Activated naive CD4-positive, alpha-beta T cell treated with anti-CD3 and anti-CD28 coated beads for 36 hours (primary cell): Measurements from ENCODE around the gene OR10H5. TPM values are rescaled to one million over a fixed set of nuclear protein-coding genes. Genes with fewer than 3 reads are reported as not detected.
A peak's percentile ranks its signal among the peaks of the same experiment; 100 is the strongest.
"Not testable (repeated sequence)": the region's sequence is repeated elsewhere in the genome, so short reads cannot be mapped to it uniquely, and the experiment has no call there.

ENCODE experiments used
- CTCF ChIA-PET: fragments of 350-600 bp; sonication (Branson Sonifier 250); formaldehyde crosslinking; loops from one replicate; lab custom pipeline; 2021; ENCODE audit warnings: antibody characterized with exemption; lab: Charles Lee
- DNase-seq: peaks from one replicate; pipeline ENCODE4 v3.0.0-alpha.2; 2020
- H3K27ac Mint-ChIP-seq: one replicate; pipeline ENCODE4 v1.8.0; 2021; ENCODE audit warnings: mild to moderate bottlenecking, mixed read lengths
- H3K27me3 Mint-ChIP-seq: one replicate; pipeline ENCODE4 v1.8.0; 2021; ENCODE audit warnings: low read depth, mixed read lengths
- H3K36me3 Mint-ChIP-seq: one replicate; pipeline ENCODE4 v1.8.0; 2021; ENCODE audit warnings: low read depth, mixed read lengths
- H3K4me1 Mint-ChIP-seq: one replicate; pipeline ENCODE4 v1.8.0; 2021; ENCODE audit warnings: low read depth, mixed read lengths
- H3K4me3 Mint-ChIP-seq: one replicate; pipeline ENCODE4 v1.8.0; 2021; ENCODE audit warnings: mild to moderate bottlenecking, moderate library complexity, mixed read lengths
- H3K9me3 Mint-ChIP-seq: one replicate; pipeline ENCODE4 v1.8.0; 2021; ENCODE audit warnings: mixed read lengths
- intact Hi-C: fragments of 100-400 bp; cut with micrococcal nuclease; formaldehyde crosslinking; loops from one replicate; pipeline ENCODE4 v1.15.1; 2023
- total RNA-seq, 2 experiments: library from RNA; stranded (reverse); gene quantifications; one replicate each; pipeline ENCODE4 v1.2.3, GENCODE V29; 2021

OR10H5 gene
- total RNA-seq, 2 experiments from 2014 or later = not detected

DNA sequence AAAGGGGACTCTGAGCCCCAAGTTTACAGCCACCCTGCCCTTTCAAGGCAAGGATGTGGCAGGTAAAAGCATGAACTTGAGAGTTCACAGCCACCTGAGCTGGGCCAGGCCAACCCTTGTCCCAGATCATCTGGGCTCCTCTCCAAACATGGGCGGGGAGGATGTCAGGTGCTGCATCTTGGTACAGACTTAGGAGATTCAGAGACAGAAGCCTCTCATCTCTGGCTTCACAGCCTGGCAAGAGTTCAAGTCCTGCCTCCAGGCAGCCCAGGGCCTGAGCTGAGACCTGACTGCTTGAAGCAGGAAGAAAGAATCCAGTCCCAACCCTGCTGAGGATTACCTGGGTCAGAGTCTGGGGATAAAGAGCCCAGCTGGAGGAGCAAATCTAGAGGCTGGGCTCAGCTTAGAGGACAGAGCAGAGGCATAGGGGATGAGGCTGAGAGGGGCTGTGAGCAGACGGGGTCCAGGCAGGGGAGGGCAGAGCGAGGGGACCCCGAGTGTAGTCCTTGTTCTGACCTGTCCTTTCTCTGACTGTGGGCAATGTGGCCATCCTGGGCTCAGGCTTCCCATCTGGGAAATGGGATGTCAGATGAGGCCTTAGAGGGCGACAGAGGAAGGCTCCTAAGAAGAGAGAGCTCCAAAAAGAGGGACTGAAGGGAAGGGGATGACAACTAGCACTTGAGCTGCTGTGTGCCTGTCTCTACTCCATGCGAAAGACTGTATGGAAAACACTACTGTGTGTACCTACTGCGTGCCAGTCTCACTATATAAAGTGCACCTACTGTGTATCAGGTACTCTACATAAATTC lies 6.6 kb upstream of the OR10H5 start:
- CTCF ChIA-PET = no interaction called here
- intact Hi-C loops = no loop called here
- H3K36me3 Mint-ChIP-seq = no peaks in the 10 kb centered on the region
- no peaks in the 10 kb centered on the region for H3K27me3 Mint-ChIP-seq
- H3K4me3 Mint-ChIP-seq = no peak overlapping the region
- H3K4me1 Mint-ChIP-seq = peaks cover 5% of the 10 kb centered on the region
- no peak overlapping the region for H3K27ac Mint-ChIP-seq
- peak; percentile 11 for DNase-seq
- no peaks in the 10 kb centered on the region for H3K9me3 Mint-ChIP-seq

DNA sequence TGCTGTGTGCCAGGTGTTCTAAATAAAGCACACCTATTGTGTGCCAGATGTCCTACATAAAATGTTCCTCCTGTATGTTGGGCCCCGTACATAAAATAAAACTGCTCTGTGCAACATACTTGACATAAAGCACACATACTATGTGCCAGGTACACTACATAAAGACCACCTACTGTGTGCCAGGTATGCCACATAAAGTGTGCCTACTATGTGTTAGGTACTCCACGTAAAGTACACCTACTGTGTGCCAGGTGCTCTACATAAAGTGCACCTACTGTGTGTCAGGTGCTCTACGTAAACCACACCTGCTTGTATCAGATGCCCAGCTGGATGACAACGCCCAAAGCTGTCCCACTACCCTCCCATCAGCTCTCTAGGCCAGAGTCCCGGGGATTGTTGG lies 5.8 kb upstream of the OR10H5 start:
- Mint-ChIP-seq H3K4me1 (peaks cover 5% of the 10 kb centered on the region), H3K27ac (no peak overlapping the region), H3K36me3 (no peaks in the 10 kb centered on the region), H3K9me3 (no peaks in the 10 kb centered on the region), H3K27me3 (no peaks in the 10 kb centered on the region), H3K4me3 (no peak overlapping the region)
- no peak for DNase-seq
- intact Hi-C loops = no loop called here
- CTCF ChIA-PET = no interaction called here

DNA sequence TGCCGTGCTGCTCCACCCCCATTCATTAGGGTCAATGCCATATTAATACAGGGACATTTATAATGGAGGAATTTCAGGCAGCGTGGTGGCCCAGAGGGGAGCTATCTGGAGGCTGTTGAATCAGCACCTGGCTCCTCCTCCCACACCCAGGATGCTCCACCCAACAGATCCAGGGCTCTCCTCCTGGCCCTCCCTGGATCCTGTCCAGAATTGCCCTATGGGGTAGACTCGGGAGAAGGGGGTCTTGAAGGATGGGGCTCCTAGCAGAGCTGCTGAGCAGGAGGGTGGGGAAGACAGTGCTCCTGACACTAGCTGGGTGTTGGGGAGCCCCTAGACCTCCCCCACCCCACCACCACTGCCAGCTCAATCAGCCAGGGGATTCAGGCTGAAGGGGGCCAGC lies 5.2 kb upstream of the OR10H5 start:
- DNase-seq = no peak
- Mint-ChIP-seq H3K27ac (no peak overlapping the region), H3K36me3 (no peaks in the 10 kb centered on the region), H3K27me3 (peaks cover 3% of the 10 kb centered on the region), H3K4me1 (peaks cover 5% of the 10 kb centered on the region), H3K4me3 (no peak overlapping the region), H3K9me3 (no peaks in the 10 kb centered on the region)
- intact Hi-C loops = no loop called here
- CTCF ChIA-PET = no interaction called here

DNA sequence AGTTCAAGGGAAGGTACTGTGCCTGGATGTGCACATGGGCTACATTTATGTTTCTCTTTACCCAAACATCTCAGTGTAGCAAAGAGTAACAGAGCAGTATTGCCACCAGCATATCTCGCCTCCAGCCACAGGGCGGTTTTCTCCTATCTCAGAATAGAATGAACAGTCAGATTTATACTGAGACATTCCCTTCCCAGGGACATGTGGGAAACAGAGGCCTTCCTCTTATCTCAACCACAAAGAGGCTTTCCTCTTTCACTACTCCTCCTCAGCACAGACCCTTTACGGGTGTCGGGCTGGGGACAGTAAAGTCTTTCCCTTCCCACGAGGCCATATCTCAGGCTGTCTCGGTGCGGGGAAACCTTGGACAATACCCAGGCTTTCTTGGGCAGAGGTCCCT lies 4.6 kb upstream of the OR10H5 start:
- DNase-seq, H3K9me3 Mint-ChIP-seq, intact Hi-C loops, H3K27ac Mint-ChIP-seq, H3K36me3 Mint-ChIP-seq, H3K4me1 Mint-ChIP-seq, H3K27me3 Mint-ChIP-seq, CTCF ChIA-PET, H3K4me3 Mint-ChIP-seq: not testable (repeated sequence)

DNA sequence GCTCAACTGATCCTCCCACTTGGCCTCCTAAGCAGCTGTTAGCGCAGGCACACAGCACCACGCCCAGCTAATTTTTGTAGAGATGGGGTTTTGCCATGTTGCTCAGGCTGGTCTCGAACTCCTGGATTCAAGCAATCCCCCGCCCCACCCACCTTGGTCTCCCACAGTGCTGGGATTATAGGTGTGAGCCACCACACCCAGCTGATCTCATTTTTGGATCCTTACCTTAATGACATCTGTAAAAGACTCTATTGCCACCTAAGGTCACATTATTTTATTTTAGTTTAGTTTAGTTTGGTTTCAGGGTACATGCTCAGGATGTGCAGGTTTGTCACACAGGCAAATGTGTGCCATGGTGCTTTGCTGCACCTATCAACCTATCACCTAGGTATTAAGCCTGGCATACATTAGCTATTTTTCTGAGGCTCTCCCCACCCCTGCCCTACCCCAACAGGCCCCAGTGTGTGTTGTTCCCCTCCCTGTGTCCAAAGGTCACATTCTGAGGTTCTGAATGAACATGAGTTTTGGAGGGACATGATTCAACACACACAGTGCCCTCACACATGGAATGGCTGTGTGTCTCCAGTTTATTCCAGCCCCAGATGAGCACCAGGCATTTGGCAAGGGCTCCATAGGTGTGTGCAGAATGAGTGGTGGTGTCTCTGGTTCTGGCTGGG lies 1.3 kb downstream of the OR10H5 start:
- H3K27ac Mint-ChIP-seq = no peak overlapping the region
- H3K9me3 Mint-ChIP-seq = no peaks in the 10 kb centered on the region
- peaks cover 4% of the 10 kb centered on the region for H3K27me3 Mint-ChIP-seq
- no peaks in the 10 kb centered on the region for H3K36me3 Mint-ChIP-seq
- no peaks in the 10 kb centered on the region for H3K4me1 Mint-ChIP-seq
- intact Hi-C loops = no loop called here
- DNase-seq = no peak
- CTCF ChIA-PET = no interaction called here
- no peak overlapping the region for H3K4me3 Mint-ChIP-seq

DNA sequence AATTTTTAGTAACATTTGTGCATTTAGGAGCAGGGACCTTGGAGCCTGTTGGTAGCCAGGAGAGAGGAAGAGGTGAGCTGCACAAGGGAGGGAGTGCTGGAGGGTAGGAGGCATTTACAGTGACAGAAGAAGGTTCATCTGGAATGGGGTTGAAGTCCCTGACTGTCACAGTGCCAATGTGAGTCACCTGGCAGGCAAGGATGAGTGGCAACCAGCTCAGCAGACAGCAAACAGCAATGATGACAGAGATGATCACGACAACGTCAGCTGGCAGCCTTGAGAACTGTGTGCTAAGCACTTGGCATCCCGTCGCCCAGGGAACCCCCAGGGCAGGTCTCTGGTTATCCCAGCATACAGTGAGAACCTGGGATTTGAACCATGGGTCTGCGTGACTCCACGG lies 2.6 kb downstream of the OR10H5 start:
- Mint-ChIP-seq H3K27me3 (peaks cover 4% of the 10 kb centered on the region), H3K4me1 (no peaks in the 10 kb centered on the region), H3K36me3 (no peaks in the 10 kb centered on the region), H3K27ac (no peak overlapping the region), H3K4me3 (no peak overlapping the region), H3K9me3 (no peaks in the 10 kb centered on the region)
- DNase-seq = peak; percentile 7
- intact Hi-C loops = no loop called here
- CTCF ChIA-PET = no interaction called here

DNA sequence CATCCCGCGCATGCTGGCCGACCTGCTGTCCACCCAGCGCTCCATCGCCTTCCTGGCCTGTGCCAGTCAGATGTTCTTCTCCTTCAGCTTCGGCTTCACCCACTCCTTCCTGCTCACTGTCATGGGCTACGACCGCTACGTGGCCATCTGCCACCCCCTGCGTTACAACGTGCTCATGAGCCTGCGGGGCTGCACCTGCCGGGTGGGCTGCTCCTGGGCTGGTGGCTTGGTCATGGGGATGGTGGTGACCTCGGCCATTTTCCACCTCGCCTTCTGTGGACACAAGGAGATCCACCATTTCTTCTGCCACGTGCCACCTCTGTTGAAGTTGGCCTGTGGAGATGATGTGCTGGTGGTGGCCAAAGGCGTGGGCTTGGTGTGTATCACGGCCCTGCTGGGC lies 6.8 kb downstream of the OR10H5 start:
- H3K9me3 Mint-ChIP-seq, H3K4me1 Mint-ChIP-seq, H3K27me3 Mint-ChIP-seq, H3K4me3 Mint-ChIP-seq, H3K27ac Mint-ChIP-seq, DNase-seq, H3K36me3 Mint-ChIP-seq, intact Hi-C loops, CTCF ChIA-PET: not testable (repeated sequence)

DNA sequence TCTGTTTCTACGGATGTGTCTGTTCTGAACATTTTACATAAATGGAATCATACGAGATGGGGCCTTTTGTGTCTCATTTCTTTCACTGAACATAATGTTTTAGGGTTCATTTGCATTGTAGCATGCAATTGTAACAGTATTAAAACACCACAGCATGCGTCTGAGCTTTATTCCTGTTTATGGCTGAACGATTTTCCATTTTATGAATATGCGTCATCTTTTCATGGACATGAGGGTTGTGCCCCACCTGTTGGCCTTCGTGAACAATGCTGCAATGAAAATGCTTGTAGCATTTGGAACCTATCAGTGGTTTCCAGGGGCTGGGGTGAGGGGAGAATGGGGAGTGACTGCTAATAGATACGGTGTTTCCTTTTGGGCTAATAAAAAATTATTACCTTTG lies 22.9 kb downstream of the OR10H5 start:
- Mint-ChIP-seq H3K4me1 (peaks cover 2% of the 10 kb centered on the region), H3K4me3 (no peak overlapping the region), H3K9me3 (no peaks in the 10 kb centered on the region), H3K36me3 (no peaks in the 10 kb centered on the region), H3K27me3 (peaks cover 6% of the 10 kb centered on the region), H3K27ac (no peak overlapping the region)
- CTCF ChIA-PET = interaction anchor here (0.6 to 1.9 kb wide), 2 partner anchors 59 to 1174 kb away, joined by 3 to 4 read pairs; no protein-coding TSS in a partner anchor
- DNase-seq = no peak
- intact Hi-C loops = loop anchor here (5.0 kb wide), 1 partner anchor 57 kb away; no protein-coding TSS in a partner anchor

DNA sequence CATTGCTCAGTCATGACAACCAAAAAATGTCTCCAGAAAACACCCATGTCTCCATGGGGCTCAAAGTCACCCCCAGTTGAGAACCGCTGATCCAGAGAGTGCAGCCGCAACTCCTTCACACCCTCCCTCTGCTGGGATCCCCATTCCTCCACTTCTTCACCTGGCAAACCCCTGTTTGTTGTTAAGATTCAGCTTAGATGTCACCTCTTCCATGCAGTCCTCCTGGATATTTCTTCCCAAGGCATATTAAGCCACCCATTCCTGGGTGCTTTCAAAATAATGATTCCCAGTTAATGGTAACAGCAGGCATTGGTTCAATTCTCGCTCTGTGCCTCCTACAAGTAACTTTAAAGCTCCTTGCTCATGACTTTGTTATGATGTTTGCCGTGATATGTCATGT lies 24.0 kb downstream of the OR10H5 start:
- peaks cover 6% of the 10 kb centered on the region for H3K27me3 Mint-ChIP-seq
- H3K27ac Mint-ChIP-seq = no peak overlapping the region
- H3K4me1 Mint-ChIP-seq = peaks cover 2% of the 10 kb centered on the region
- intact Hi-C loops = loop anchor here (5.0 kb wide), 1 partner anchor 56 kb away; no protein-coding TSS in a partner anchor
- no peak overlapping the region for H3K4me3 Mint-ChIP-seq
- no peak for DNase-seq
- H3K9me3 Mint-ChIP-seq = no peaks in the 10 kb centered on the region
- CTCF ChIA-PET = interaction anchor here (0.6 to 1.9 kb wide), 3 partner anchors 14 to 58 kb away, joined by 3 to 4 read pairs (median 4); no protein-coding TSS in a partner anchor
- no peaks in the 10 kb centered on the region for H3K36me3 Mint-ChIP-seq

DNA sequence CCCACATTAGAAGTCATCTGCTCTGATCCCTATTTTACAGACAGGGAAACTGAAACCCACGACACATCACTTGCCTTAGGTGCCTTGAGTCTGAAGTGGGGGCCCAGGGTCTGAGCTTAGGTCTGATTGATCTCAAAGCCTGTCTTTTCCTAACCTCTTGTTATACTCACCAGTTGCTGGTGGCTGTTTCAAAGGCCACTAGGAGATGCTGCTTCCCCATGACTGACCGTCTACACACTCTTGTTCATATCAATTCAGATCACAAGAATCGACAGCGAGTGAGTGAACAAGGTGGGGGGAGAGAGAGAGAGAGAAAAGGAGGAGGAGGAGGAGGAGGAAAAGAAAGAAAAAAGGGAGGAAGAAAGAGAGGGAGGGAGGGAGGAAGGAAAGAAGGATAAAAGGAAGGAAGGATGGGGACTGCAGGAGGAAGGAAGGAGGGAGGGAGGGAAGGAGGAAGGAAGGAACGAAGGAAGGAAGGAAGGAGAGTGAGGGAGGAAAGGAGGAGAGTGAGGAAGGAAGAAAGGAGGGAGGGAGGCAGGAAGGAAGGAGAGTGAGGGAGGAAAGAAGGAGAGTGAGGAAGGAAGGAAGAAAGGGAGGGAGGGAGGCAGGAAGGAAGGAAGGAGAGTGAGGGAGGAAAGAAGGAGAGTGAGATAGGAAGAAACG lies 24.7 kb downstream of the OR10H5 start:
- Mint-ChIP-seq H3K4me1 (peaks cover 2% of the 10 kb centered on the region), H3K27me3 (peaks cover 6% of the 10 kb centered on the region), H3K36me3 (no peaks in the 10 kb centered on the region), H3K4me3 (no peak overlapping the region), H3K27ac (no peak overlapping the region), H3K9me3 (no peaks in the 10 kb centered on the region)
- intact Hi-C loops = loop anchor here (5.0 kb wide), 1 partner anchor 55 kb away; no protein-coding TSS in a partner anchor
- peak; percentile 23 for DNase-seq
- CTCF ChIA-PET = interaction anchor here (0.6 to 1.9 kb wide), 2 partner anchors 54 to 58 kb away, joined by 4 read pairs; no protein-coding TSS in a partner anchor

DNA sequence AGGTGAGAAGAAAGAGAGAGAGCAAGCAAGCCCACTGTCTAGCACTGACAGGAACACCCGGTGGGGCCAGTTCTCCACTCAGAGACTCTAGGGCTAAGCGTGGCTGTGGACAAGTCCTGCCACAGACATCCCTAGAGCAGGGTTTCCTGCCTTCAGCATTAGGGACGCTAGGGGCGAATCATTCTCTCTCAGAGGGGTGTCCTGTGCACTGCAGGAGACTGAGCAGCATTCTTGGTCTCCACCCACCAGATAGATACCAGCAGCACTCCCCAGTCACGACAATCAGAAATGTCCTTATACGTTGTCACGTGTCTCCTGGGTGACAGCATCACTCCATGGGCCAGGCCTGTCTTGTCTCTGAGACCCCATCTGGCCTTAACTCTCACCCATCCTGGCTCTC lies 26.5 kb downstream of the OR10H5 start:
- no peak for DNase-seq
- Mint-ChIP-seq H3K9me3 (no peaks in the 10 kb centered on the region), H3K27ac (no peak overlapping the region), H3K36me3 (no peaks in the 10 kb centered on the region), H3K4me3 (no peak overlapping the region), H3K27me3 (peaks cover 2% of the 10 kb centered on the region), H3K4me1 (peaks cover 2% of the 10 kb centered on the region)
- intact Hi-C loops = loop anchor here (5.0 kb wide), 1 partner anchor 53 kb away; no protein-coding TSS in a partner anchor
- CTCF ChIA-PET = no interaction called here

DNA sequence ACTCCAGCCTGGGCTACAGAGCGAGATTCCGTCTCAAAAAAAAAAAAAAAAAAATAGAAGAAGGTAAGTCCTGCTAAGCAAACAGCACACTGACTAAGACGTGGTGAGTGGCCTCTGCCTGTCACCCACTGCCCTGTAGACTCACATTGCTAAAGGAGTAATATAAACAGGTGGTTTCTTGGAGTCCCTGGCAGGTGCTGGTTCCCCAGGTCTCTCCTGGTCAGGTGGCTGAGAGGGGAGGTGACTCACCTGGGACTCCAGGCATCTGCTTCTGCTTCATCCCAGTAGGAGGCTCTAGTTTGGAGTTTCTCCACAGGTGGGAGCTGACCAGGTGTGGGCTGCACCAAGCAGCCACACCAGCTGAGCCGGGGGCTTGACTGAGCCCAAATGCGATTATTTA lies 27.8 kb downstream of the OR10H5 start, which contains the start of gene OR10H1:
Gene OR10H1 (minus strand): TSS at position 359 of the 400 bp plus-strand sequence. CDS start 7,627 bp downstream, outside the sequence.
- CTCF ChIA-PET = no interaction called here
- intact Hi-C loops = no loop called here
- H3K27me3 Mint-ChIP-seq = peaks cover 2% of the 10 kb centered on the region
- H3K9me3 Mint-ChIP-seq = no peaks in the 10 kb centered on the region
- H3K27ac Mint-ChIP-seq = no peak within 1 kb of the TSS
- no peaks in the 10 kb centered on the region for H3K36me3 Mint-ChIP-seq
- no peak within 1 kb of the TSS for H3K4me3 Mint-ChIP-seq
- no peak for DNase-seq
- peaks cover 2% of the 10 kb centered on the region for H3K4me1 Mint-ChIP-seq
